ENCODE measurements around the gene EMC9. TPM values are rescaled to one million over a fixed set of nuclear protein-coding genes. Genes with fewer than 3 reads are reported as not detected.

Gene EMC9
- total RNA-seq, 3 donors from 2014 or later = 13.4 to 19.0 (median 16.5) TPM

GRCh38 chr14:24089890-24090289 is 51.5 kb downstream of the EMC9 start:
- no peaks in the 10 kb centered on the region for H3K9me3 ChIP-seq
- no peak overlapping the region for H3K4me3 ChIP-seq
- H3K4me1 ChIP-seq = no peaks in the 10 kb centered on the region
- TF ChIP-seq POLR2AphosphoS5 (IDR thresholded peaks at IDR 0.05) = no peak
- TF ChIP-seq, protein P1, sequence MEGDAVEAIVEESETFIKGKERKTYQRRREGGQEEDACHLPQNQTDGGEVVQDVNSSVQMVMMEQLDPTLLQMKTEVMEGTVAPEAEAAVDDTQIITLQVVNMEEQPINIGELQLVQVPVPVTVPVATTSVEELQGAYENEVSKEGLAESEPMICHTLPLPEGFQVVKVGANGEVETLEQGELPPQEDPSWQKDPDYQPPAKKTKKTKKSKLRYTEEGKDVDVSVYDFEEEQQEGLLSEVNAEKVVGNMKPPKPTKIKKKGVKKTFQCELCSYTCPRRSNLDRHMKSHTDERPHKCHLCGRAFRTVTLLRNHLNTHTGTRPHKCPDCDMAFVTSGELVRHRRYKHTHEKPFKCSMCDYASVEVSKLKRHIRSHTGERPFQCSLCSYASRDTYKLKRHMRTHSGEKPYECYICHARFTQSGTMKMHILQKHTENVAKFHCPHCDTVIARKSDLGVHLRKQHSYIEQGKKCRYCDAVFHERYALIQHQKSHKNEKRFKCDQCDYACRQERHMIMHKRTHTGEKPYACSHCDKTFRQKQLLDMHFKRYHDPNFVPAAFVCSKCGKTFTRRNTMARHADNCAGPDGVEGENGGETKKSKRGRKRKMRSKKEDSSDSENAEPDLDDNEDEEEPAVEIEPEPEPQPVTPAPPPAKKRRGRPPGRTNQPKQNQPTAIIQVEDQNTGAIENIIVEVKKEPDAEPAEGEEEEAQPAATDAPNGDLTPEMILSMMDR (IDR thresholded peaks at IDR 0.05) = no peak
- no peaks in the 10 kb centered on the region for H3K36me3 ChIP-seq
- H3K27ac ChIP-seq = no peak overlapping the region
- no peaks in the 10 kb centered on the region for H3K27me3 ChIP-seq
- DNase-seq (ENCODE audit: low spot score in 2 of 2) = no peak
- intact Hi-C loops (cut with DNase I; ENCODE audit: low total_unique reads) = no loop called here

Other genes with a start within 250 kb of the EMC9 start
- 10 to 100 TPM; 38.4 to 48.8 (median 40.0) TPM for gene DHRS4, start 187.8 kb downstream of the EMC9 start, total RNA-seq
- 10 to 100 TPM; 13.4 to 22.9 (median 16.8) TPM for gene DHRS4L2, start 152.7 kb downstream of the EMC9 start, total RNA-seq
- under 1 TPM; 0.16 to 0.98 (median 0.73) TPM for gene CARMIL3, start 89.6 kb downstream of the EMC9 start, total RNA-seq
- not detected for gene CPNE6, start 70.0 kb downstream of the EMC9 start, total RNA-seq
- 10 to 100 TPM; 20.5 to 51.5 (median 24.3) TPM for gene PCK2, start 47.3 kb downstream of the EMC9 start, total RNA-seq
- 10 to 100 TPM; 78.6 to 81.6 (median 80.9) TPM for gene DCAF11, start 26.8 kb downstream of the EMC9 start, total RNA-seq
- gene NRL, start 26.6 kb downstream of the EMC9 start, total RNA-seq = 1 to 10 TPM; 2.1 to 5.6 (median 2.5) TPM
- 1 to 10 TPM; 1.2 to 2.6 (median 1.6) TPM for gene FITM1, start 10.9 kb downstream of the EMC9 start, total RNA-seq
- 100 to 1,000 TPM in 2 of 3 donors, 10 to 100 TPM in 1; 91.1 to 151 (median 135) TPM for gene PSME1, start 5.4 kb downstream of the EMC9 start, total RNA-seq
- 10 to 100 TPM; 22.1 to 69.2 (median 62.1) TPM for gene PSME2, start 5.0 kb upstream of the EMC9 start, total RNA-seq
- gene RNF31, start 5.9 kb upstream of the EMC9 start, total RNA-seq = 10 to 100 TPM; 29.1 to 43.8 (median 41.0) TPM
- gene IRF9, start 19.7 kb upstream of the EMC9 start, total RNA-seq = 10 to 100 TPM; 44.6 to 76.0 (median 54.7) TPM
- 10 to 100 TPM in 1 of 3 donors, 1 to 10 TPM in 2; 2.9 to 10.2 (median 6.6) TPM for gene REC8, start 30.5 kb upstream of the EMC9 start, total RNA-seq
- 10 to 100 TPM; 17.0 to 41.6 (median 21.7) TPM for gene IPO4, start 47.2 kb upstream of the EMC9 start, total RNA-seq
- gene TM9SF1, start 53.9 kb upstream of the EMC9 start, total RNA-seq = 10 to 100 TPM; 52.3 to 75.7 (median 71.1) TPM
- gene TSSK4, start 64.1 kb upstream of the EMC9 start, total RNA-seq = 1 to 10 TPM in 1 of 3 donors, not detected in 2; 1.3 TPM
- gene CHMP4A, start 71.9 kb upstream of the EMC9 start, total RNA-seq = 10 to 100 TPM; 66.5 to 88.8 (median 85.0) TPM
- 10 to 100 TPM; 13.1 to 20.8 (median 17.1) TPM for gene MDP1, start 74.5 kb upstream of the EMC9 start, total RNA-seq
- gene NEDD8, start 90.8 kb upstream of the EMC9 start, total RNA-seq = 100 to 1,000 TPM; 118 to 165 (median 150) TPM
- gene GMPR2, start 91.3 kb upstream of the EMC9 start, total RNA-seq = 10 to 100 TPM; 59.3 to 74.6 (median 66.1) TPM
- gene TINF2, start 101.0 kb upstream of the EMC9 start, total RNA-seq = 10 to 100 TPM; 53.1 to 71.9 (median 55.5) TPM
- 10 to 100 TPM in 1 of 3 donors, 1 to 10 TPM in 1, under 1 TPM in 1; 0.32 to 18.7 (median 1.6) TPM for gene TGM1, start 121.6 kb upstream of the EMC9 start, total RNA-seq
- gene RABGGTA, start 130.0 kb upstream of the EMC9 start, total RNA-seq = 10 to 100 TPM; 24.8 to 41.6 (median 34.4) TPM
- 10 to 100 TPM; 21.9 to 45.7 (median 32.1) TPM for gene DHRS1, start 158.2 kb upstream of the EMC9 start, total RNA-seq
- gene NOP9, start 158.3 kb upstream of the EMC9 start, total RNA-seq = 10 to 100 TPM; 18.4 to 21.0 (median 19.0) TPM
- 10 to 100 TPM in 2 of 3 donors, 1 to 10 TPM in 1; 8.0 to 14.4 (median 10.4) TPM for gene CIDEB, start 166.4 kb upstream of the EMC9 start, total RNA-seq
- 10 to 100 TPM in 1 of 3 donors, 1 to 10 TPM in 2; 8.5 to 11.1 (median 9.4) TPM for gene LTB4R2, start 168.5 kb upstream of the EMC9 start, total RNA-seq
- gene LTB4R, start 169.9 kb upstream of the EMC9 start, total RNA-seq = 10 to 100 TPM in 2 of 3 donors, 1 to 10 TPM in 1; 5.7 to 18.4 (median 12.8) TPM
- 10 to 100 TPM; 13.8 to 60.6 (median 27.7) TPM for gene ADCY4, start 193.5 kb upstream of the EMC9 start, total RNA-seq
- 10 to 100 TPM; 10.7 to 13.4 (median 12.0) TPM for gene RIPK3, start 198.4 kb upstream of the EMC9 start, total RNA-seq
- gene NFATC4, start 226.6 kb upstream of the EMC9 start, total RNA-seq = 10 to 100 TPM; 28.6 to 67.2 (median 32.8) TPM